GM12865 (cell line): ENCODE data around the gene SUGCT.

Experiments used
- DNase-seq: peaks from one replicate; pipeline ENCODE4 v3.0.0; 2010; ENCODE audit warnings: low read depth
- H3K4me3 ChIP-seq: 2 replicates; pipeline ENCODE4 v1.5.1; 2011; ENCODE audit warnings: mild to moderate bottlenecking, low read depth, low read length, control low read depth
- CTCF ChIP-seq: IDR thresholded peaks from 2 replicates; pipeline ENCODE4 v1.5.1; 2011; ENCODE audit warnings: low read length, control low read depth, low read depth, inconsistent platforms; ENCODE audit not compliant: insufficient read depth; ENCODE audit errors: missing control alignments

SUGCT gene

GRCh38 chr7:40468891-40469864 is 334.4 kb downstream of the SUGCT start:
- no peak for TF ChIP-seq CTCF
- no peak for DNase-seq

GRCh38 chr7:40470091-40470592 is 335.3 kb downstream of the SUGCT start:
- H3K4me3 ChIP-seq, result no peak overlapping the region
- no peak for DNase-seq
- no peak for TF ChIP-seq CTCF

More at GRCh38 chr7:40468891-40469864, 334.4 kb downstream of the SUGCT start:
- no peak overlapping the region for H3K4me3 ChIP-seq

- no peak overlapping the region for H3K4me3 ChIP-seq
- no peak for DNase-seq
Measured at GRCh38 chr7:40470817-40471216, 336.0 kb downstream of the SUGCT start.

GRCh38 chr7:40471891-40472290 is 337.1 kb downstream of the SUGCT start:
- no peak for DNase-seq
- no peak overlapping the region for H3K4me3 ChIP-seq
- no peak for TF ChIP-seq CTCF

More at GRCh38 chr7:40470817-40471216, 336.0 kb downstream of the SUGCT start:
- no peak for TF ChIP-seq CTCF

GRCh38 chr7:40474790-40475680 is 340.2 kb downstream of the SUGCT start:
- H3K4me3 ChIP-seq, result no peak overlapping the region
- peak; percentile 70 for DNase-seq
- no peak for TF ChIP-seq CTCF

GRCh38 chr7:40475681-40475982 is 340.8 kb downstream of the SUGCT start:
- DNase-seq, result no peak
- H3K4me3 ChIP-seq, result no peak overlapping the region
- no peak for TF ChIP-seq CTCF
